DND-41 (cell line): ENCODE measurements around the gene OLFML2A.

Experiments used
- ATAC-seq: fragments of 200-7000 bp; cut with Tn5 transposase; 3 replicates; pipeline ENCODE4 v1.9.1; 2021; ENCODE audit warnings: low read depth; ENCODE audit not compliant: insufficient read depth
- DNase-seq: peaks from one replicate; pipeline ENCODE4 v3.0.0-alpha.2; 2020
- H2AFZ ChIP-seq: 2 replicates; pipeline ENCODE4 v1.6.0; 2012; ENCODE audit warnings: low read depth, low read length
- H3K27ac ChIP-seq: 2 replicates; pipeline ENCODE4 v1.5.1; 2012; ENCODE audit warnings: low read length, inconsistent platforms
- H3K27me3 ChIP-seq: fragments of 200-600 bp; sonication (generic); 2 replicates; pipeline ENCODE4 v1.6.0; 2012; ENCODE audit warnings: low read length, mild to moderate bottlenecking, inconsistent platforms; ENCODE audit not compliant: insufficient read depth, poor library complexity
- H3K36me3 ChIP-seq: 2 replicates; pipeline ENCODE4 v1.5.1; 2012; ENCODE audit warnings: low read length, inconsistent platforms; ENCODE audit not compliant: insufficient read depth
- H3K4me1 ChIP-seq: 2 replicates; pipeline ENCODE4 v1.5.1; 2012; ENCODE audit warnings: mild to moderate bottlenecking, low read length; ENCODE audit not compliant: insufficient read depth
- H3K4me2 ChIP-seq: 2 replicates; pipeline ENCODE4 v1.6.0; 2012; ENCODE audit warnings: mild to moderate bottlenecking, moderate library complexity, low read length, inconsistent platforms; ENCODE audit not compliant: insufficient read depth
- H3K4me3 ChIP-seq, 2 experiments: fragments of 200-600 bp in 1 of 2; shearing (Covaris generic) in 1 of 2; 2 replicates each; pipeline ENCODE4 v1.5.1; 2012 to 2016; ENCODE audit warnings: inconsistent platforms in 2 of 2, low read length in 2 of 2, mild to moderate bottlenecking in 2 of 2, low read depth in 1 of 2, moderate library complexity in 1 of 2
- H3K79me2 ChIP-seq: 2 replicates; pipeline ENCODE4 v1.6.0; 2012; ENCODE audit warnings: low read length, inconsistent platforms; ENCODE audit not compliant: insufficient read depth
- H3K9ac ChIP-seq: 2 replicates; pipeline ENCODE4 v1.6.0; 2012; ENCODE audit warnings: low read depth, mild to moderate bottlenecking, inconsistent platforms, low read length, moderate library complexity
- H3K9me3 ChIP-seq: 2 replicates; pipeline ENCODE4 v1.5.1; 2012; ENCODE audit warnings: low read length, moderate library complexity, mild to moderate bottlenecking, inconsistent platforms; ENCODE audit not compliant: insufficient read depth, severe bottlenecking
- H4K20me1 ChIP-seq: 2 replicates; pipeline ENCODE4 v1.6.0; 2012; ENCODE audit warnings: low read length; ENCODE audit not compliant: insufficient read depth
- EZH2 ChIP-seq: IDR thresholded peaks from 3 replicates; pipeline ENCODE4 v1.6.1; 2012; ENCODE audit warnings: borderline replicate concordance, low read depth, mild to moderate bottlenecking, moderate library complexity, low read length, inconsistent platforms; ENCODE audit not compliant: severe bottlenecking
- TF ChIP-seq, protein P1 (sequence below): IDR thresholded peaks from 2 replicates; pipeline ENCODE4 v1.5.1; 2012; ENCODE audit warnings: borderline replicate concordance, low read length, moderate library complexity, mild to moderate bottlenecking; ENCODE audit not compliant: poor library complexity, severe bottlenecking; ENCODE audit errors: extremely low read depth

OLFML2A gene

GRCh38 chr9:124741662-124742061 lies 35.3 kb upstream of the OLFML2A start:
- no peak for DNase-seq
- Histone ChIP-seq H3K36me3 (no peaks in the 10 kb centered on the region), H3K4me2 (no peak overlapping the region), H2AFZ (no peak overlapping the region), H3K27ac (no peak overlapping the region), H3K9me3 (no peaks in the 10 kb centered on the region), H3K79me2 (no peaks in the 10 kb centered on the region), H3K4me3 (no peak overlapping the region), H4K20me1 (0 out of 2 replicates have a peak, but pooled peaks cover 3% of the 10 kb centered on the region), H3K9ac (no peak overlapping the region), H3K27me3 (no peaks in the 10 kb centered on the region), H3K4me1 (peaks cover 5% of the 10 kb centered on the region; the same call in 1 of the 2 replicates)
- ATAC-seq: no peak
- no peak for TF ChIP-seq EZH2
- TF ChIP-seq, protein P1, sequence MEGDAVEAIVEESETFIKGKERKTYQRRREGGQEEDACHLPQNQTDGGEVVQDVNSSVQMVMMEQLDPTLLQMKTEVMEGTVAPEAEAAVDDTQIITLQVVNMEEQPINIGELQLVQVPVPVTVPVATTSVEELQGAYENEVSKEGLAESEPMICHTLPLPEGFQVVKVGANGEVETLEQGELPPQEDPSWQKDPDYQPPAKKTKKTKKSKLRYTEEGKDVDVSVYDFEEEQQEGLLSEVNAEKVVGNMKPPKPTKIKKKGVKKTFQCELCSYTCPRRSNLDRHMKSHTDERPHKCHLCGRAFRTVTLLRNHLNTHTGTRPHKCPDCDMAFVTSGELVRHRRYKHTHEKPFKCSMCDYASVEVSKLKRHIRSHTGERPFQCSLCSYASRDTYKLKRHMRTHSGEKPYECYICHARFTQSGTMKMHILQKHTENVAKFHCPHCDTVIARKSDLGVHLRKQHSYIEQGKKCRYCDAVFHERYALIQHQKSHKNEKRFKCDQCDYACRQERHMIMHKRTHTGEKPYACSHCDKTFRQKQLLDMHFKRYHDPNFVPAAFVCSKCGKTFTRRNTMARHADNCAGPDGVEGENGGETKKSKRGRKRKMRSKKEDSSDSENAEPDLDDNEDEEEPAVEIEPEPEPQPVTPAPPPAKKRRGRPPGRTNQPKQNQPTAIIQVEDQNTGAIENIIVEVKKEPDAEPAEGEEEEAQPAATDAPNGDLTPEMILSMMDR: no peak

- no peaks in the 10 kb centered on the region for H4K20me1 ChIP-seq
- H3K4me2 ChIP-seq: no peak overlapping the region
- H3K27ac ChIP-seq: no peak overlapping the region
- no peak for DNase-seq
- H3K4me1 ChIP-seq: no peaks in the 10 kb centered on the region
- TF ChIP-seq, protein P1: no peak
- no peak for TF ChIP-seq EZH2
- H3K9ac ChIP-seq: no peak overlapping the region
- no peak overlapping the region for H2AFZ ChIP-seq
- H3K79me2 ChIP-seq: no peaks in the 10 kb centered on the region
- no peak overlapping the region for H3K4me3 ChIP-seq
- no peaks in the 10 kb centered on the region for H3K9me3 ChIP-seq
- no peaks in the 10 kb centered on the region for H3K27me3 ChIP-seq
- no peaks in the 10 kb centered on the region for H3K36me3 ChIP-seq
- no peak for ATAC-seq
These were observed 34.0 kb upstream of the OLFML2A start for GRCh38 chr9:124742940-124743339.

GRCh38 chr9:124743686-124744348 lies 33.1 kb upstream of the OLFML2A start:
- H2AFZ ChIP-seq: no peak overlapping the region
- DNase-seq (no peak), ATAC-seq (no peak)
- TF ChIP-seq, protein P1: no peak
- TF ChIP-seq EZH2: no peak
- no peak overlapping the region for H3K4me2 ChIP-seq
- no peak overlapping the region for H3K4me3 ChIP-seq
- no peak overlapping the region for H3K27ac ChIP-seq
- H3K9ac ChIP-seq: no peak overlapping the region
- no peaks in the 10 kb centered on the region for H3K27me3 ChIP-seq
- no peaks in the 10 kb centered on the region for H3K4me1 ChIP-seq
- no peaks in the 10 kb centered on the region for H3K9me3 ChIP-seq
- no peaks in the 10 kb centered on the region for H3K36me3 ChIP-seq
- no peaks in the 10 kb centered on the region for H4K20me1 ChIP-seq
- H3K79me2 ChIP-seq: no peaks in the 10 kb centered on the region
